Stimulated activated CD8-positive, alpha-beta memory T cell treated with anti-CD3 and anti-CD28 coated beads, Interleukin-7, amount 100 ng/mL, for 24 hours (primary cell): ENCODE measurements around the gene CCDC183.

Experiments used
- DNase-seq: peaks from one replicate; pipeline ENCODE4 v3.0.0-alpha.2; 2020; ENCODE audit warnings: low read depth

CCDC183 gene

GRCh38 chr9:136849960-136850865, 54.1 kb downstream of the CCDC183 start:
- DNase-seq: no peak

- DNase-seq: no peak
These were observed 55.0 kb downstream of the CCDC183 start for GRCh38 chr9:136850866-136851775.

GRCh38 chr9:136851941-136852663, 56.0 kb downstream of the CCDC183 start, which contains the start of gene MAMDC4:
Gene MAMDC4, plus strand, starts transcription at chr9:136852346. Its CDS starts 71 bp downstream, at chr9:136852417.
- DNase-seq: no peak

- no peak for DNase-seq
These were observed 56.8 kb downstream of the CCDC183 start for GRCh38 chr9:136852664-136853595.

GRCh38 chr9:136853596-136854112, 57.5 kb downstream of the CCDC183 start:
- DNase-seq: no peak

GRCh38 chr9:136854113-136854841, 58.1 kb downstream of the CCDC183 start:
- DNase-seq: no peak

- DNase-seq: no peak
These were observed 58.8 kb downstream of the CCDC183 start for GRCh38 chr9:136854842-136855460.

- no peak for DNase-seq
These were observed 59.4 kb downstream of the CCDC183 start for GRCh38 chr9:136855461-136856078.

GRCh38 chr9:136856079-136856476, 59.9 kb downstream of the CCDC183 start:
- DNase-seq: no peak

- no peak for DNase-seq
These were observed 60.5 kb downstream of the CCDC183 start for GRCh38 chr9:136856541-136857141.

GRCh38 chr9:136857166-136857565, 61.0 kb downstream of the CCDC183 start:
- no peak for DNase-seq
